Hepatocyte (in vitro differentiated cells): ENCODE data around the gene DPYD.

Experiments
- EZH2 ChIP-seq: fragments of 200-600 bp; sonication (generic); IDR thresholded peaks from 2 replicates; pipeline ENCODE4 v1.6.1; 2016; ENCODE audit warnings: antibody characterized with exemption, mild to moderate bottlenecking, borderline replicate concordance
- EZH2phosphoT487 ChIP-seq: fragments of 200-600 bp; sonication (generic); IDR thresholded peaks from one replicate; pipeline ENCODE4 v1.6.1; 2018; ENCODE audit warnings: antibody characterized with exemption, mild to moderate bottlenecking, low read depth, moderate library complexity; ENCODE audit not compliant: unreplicated experiment, severe bottlenecking
- TF ChIP-seq, protein P1 (sequence below): fragments of 200-600 bp; sonication (generic); IDR thresholded peaks from 2 replicates; pipeline ENCODE4 v1.5.1; 2016; ENCODE audit warnings: antibody characterized with exemption, mild to moderate bottlenecking; ENCODE audit not compliant: poor library complexity

DNA sequence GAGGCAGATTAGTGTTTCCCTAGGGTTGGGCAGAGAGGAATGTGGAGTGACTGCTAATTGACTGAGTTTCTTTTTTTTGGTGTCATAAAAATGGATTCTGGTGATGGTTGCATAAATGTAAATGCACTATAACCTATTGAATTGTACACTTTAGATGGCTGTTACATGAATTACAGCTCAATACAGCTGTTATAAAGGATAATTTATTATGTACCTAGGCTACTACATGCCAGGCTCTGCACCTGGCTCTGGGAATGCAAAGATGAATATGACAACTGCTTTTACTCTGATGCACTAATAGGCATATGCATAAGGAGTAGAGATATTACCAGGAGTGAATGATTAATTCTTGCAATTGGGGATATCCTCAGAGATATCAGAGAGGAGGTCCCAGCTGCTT is 854.0 kb downstream of the DPYD start:
- TF ChIP-seq, protein P1, sequence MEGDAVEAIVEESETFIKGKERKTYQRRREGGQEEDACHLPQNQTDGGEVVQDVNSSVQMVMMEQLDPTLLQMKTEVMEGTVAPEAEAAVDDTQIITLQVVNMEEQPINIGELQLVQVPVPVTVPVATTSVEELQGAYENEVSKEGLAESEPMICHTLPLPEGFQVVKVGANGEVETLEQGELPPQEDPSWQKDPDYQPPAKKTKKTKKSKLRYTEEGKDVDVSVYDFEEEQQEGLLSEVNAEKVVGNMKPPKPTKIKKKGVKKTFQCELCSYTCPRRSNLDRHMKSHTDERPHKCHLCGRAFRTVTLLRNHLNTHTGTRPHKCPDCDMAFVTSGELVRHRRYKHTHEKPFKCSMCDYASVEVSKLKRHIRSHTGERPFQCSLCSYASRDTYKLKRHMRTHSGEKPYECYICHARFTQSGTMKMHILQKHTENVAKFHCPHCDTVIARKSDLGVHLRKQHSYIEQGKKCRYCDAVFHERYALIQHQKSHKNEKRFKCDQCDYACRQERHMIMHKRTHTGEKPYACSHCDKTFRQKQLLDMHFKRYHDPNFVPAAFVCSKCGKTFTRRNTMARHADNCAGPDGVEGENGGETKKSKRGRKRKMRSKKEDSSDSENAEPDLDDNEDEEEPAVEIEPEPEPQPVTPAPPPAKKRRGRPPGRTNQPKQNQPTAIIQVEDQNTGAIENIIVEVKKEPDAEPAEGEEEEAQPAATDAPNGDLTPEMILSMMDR, result no peak
- TF ChIP-seq EZH2phosphoT487, result no peak
- TF ChIP-seq EZH2, result no peak
